HL-60 (cell line): ENCODE measurements around the gene LMOD2.

Experiments
- CTCF ChIP-seq: IDR thresholded peaks from one replicate; pipeline ENCODE4 v1.5.1; 2011; ENCODE audit warnings: low read length, control low read depth, inconsistent platforms; ENCODE audit not compliant: insufficient read depth
- GABPA ChIP-seq: IDR thresholded peaks from 2 replicates; pipeline ENCODE4 v1.6.1; 2012; ENCODE audit warnings: low read depth
- POLR2AphosphoS5 ChIP-seq: IDR thresholded peaks from 2 replicates; pipeline ENCODE4 v1.6.1; 2012; ENCODE audit warnings: low read depth
- REST ChIP-seq: IDR thresholded peaks from 2 replicates; pipeline ENCODE4 v1.6.1; 2012; ENCODE audit warnings: low read depth; ENCODE audit not compliant: insufficient replicate concordance
- SPI1 ChIP-seq: IDR thresholded peaks from 2 replicates; pipeline ENCODE4 v1.6.1; 2012; ENCODE audit warnings: low read depth, mild to moderate bottlenecking, borderline replicate concordance

GRCh38 chr7:123705211-123705901 lies 49.7 kb downstream of the LMOD2 start:
- no peak for TF ChIP-seq CTCF
- TF ChIP-seq REST = no peak
- TF ChIP-seq POLR2AphosphoS5 = no peak
- TF ChIP-seq SPI1 = no peak
- TF ChIP-seq GABPA = no peak
